H1 (cell line): Measurements from ENCODE around the gene NRXN3. TPM values are rescaled to one million over a fixed set of nuclear protein-coding genes. Genes with fewer than 3 reads are reported as not detected.

ENCODE experiments used
- CTBP2 ChIP-seq: IDR thresholded peaks from 2 replicates; pipeline ENCODE4 v1.7.0; 2011; ENCODE audit warnings: borderline replicate concordance, mild to moderate bottlenecking, moderate library complexity, mixed read lengths, low read length; ENCODE audit not compliant: insufficient read depth, insufficient read length
- EP300 ChIP-seq, 2 experiments: IDR thresholded peaks; 1 replicate in 1 of 2; 2 replicates in 1 of 2; pipeline ENCODE4 v1.6.1; 2011 to 2012; ENCODE audit warnings: low read depth in 2 of 2, low read length in 2 of 2, mild to moderate bottlenecking in 2 of 2, borderline replicate concordance in 1 of 2, inconsistent platforms in 1 of 2, moderate library complexity in 1 of 2
- PHF8 ChIP-seq: fragments of 200-600 bp; sonication (generic); conservative IDR thresholded peaks from 2 replicates; pipeline ENCODE4 v1.7.1; 2012; ENCODE audit warnings: low read depth, mild to moderate bottlenecking, inconsistent platforms, low read length, moderate library complexity
- SIRT6 ChIP-seq: IDR thresholded peaks from one replicate; pipeline ENCODE4 v1.7.1; 2012; ENCODE audit warnings: low read length, inconsistent platforms
- SIX5 ChIP-seq: IDR thresholded peaks from 2 replicates; pipeline ENCODE4 v1.6.1; 2011; ENCODE audit warnings: mild to moderate bottlenecking, low read depth, low read length
- SP1 ChIP-seq: IDR thresholded peaks from 2 replicates; pipeline ENCODE4 v1.6.1; 2011; ENCODE audit warnings: low read depth, low read length
- polyA plus RNA-seq, 7 experiments: library from polyadenylated mRNA; depleted of rRNA in 3 of 7; stranded (reverse) in 5 of 7; unstranded in 2 of 7; fragments of >200 nt in 5 of 7; fragments of 200-250 nt in 2 of 7; gene quantifications; 1 replicate in 5 of 7; 2 replicates in 1 of 7; 4 replicates in 1 of 7; pipeline versions ENCODE4 v1.2.1 to v1.2.3, GENCODE V29; 2011 to 2013; ENCODE audit warnings: missing spikeins in 2 of 7, mixed read lengths in 2 of 7
- total RNA-seq: library from RNA; stranded (reverse); fragmentation: NEBNext Ultra II Directional; extraction: Animal tissue kit (Norgen Biotek cat#: 25700); gene quantifications from 2 replicates; pipeline ENCODE4 v1.2.1, GENCODE V29; 2021
- TF ChIP-seq, protein P1 (sequence below): fragments of 300-600 bp; sonication (generic); IDR thresholded peaks from 2 replicates; pipeline ENCODE4 v1.7.1; 2012; ENCODE audit warnings: low read length, moderate library complexity, mild to moderate bottlenecking, inconsistent platforms; ENCODE audit not compliant: insufficient replicate concordance
- TF ChIP-seq, protein P2 (sequence below): IDR thresholded peaks from 2 replicates; pipeline ENCODE4 v1.6.1; 2012; ENCODE audit warnings: low read length, inconsistent platforms

The NRXN3 gene
- total and polyA plus RNA-seq, 2 of the 8 experiments (the other 6 are each of a cell fraction or from before 2014, with no cell fraction given) = 2.6 to 4.1 TPM

GRCh38 chr14:79783041-79783440 is 1612.9 kb downstream of the NRXN3 start (continued):
- TF ChIP-seq, protein P1, sequence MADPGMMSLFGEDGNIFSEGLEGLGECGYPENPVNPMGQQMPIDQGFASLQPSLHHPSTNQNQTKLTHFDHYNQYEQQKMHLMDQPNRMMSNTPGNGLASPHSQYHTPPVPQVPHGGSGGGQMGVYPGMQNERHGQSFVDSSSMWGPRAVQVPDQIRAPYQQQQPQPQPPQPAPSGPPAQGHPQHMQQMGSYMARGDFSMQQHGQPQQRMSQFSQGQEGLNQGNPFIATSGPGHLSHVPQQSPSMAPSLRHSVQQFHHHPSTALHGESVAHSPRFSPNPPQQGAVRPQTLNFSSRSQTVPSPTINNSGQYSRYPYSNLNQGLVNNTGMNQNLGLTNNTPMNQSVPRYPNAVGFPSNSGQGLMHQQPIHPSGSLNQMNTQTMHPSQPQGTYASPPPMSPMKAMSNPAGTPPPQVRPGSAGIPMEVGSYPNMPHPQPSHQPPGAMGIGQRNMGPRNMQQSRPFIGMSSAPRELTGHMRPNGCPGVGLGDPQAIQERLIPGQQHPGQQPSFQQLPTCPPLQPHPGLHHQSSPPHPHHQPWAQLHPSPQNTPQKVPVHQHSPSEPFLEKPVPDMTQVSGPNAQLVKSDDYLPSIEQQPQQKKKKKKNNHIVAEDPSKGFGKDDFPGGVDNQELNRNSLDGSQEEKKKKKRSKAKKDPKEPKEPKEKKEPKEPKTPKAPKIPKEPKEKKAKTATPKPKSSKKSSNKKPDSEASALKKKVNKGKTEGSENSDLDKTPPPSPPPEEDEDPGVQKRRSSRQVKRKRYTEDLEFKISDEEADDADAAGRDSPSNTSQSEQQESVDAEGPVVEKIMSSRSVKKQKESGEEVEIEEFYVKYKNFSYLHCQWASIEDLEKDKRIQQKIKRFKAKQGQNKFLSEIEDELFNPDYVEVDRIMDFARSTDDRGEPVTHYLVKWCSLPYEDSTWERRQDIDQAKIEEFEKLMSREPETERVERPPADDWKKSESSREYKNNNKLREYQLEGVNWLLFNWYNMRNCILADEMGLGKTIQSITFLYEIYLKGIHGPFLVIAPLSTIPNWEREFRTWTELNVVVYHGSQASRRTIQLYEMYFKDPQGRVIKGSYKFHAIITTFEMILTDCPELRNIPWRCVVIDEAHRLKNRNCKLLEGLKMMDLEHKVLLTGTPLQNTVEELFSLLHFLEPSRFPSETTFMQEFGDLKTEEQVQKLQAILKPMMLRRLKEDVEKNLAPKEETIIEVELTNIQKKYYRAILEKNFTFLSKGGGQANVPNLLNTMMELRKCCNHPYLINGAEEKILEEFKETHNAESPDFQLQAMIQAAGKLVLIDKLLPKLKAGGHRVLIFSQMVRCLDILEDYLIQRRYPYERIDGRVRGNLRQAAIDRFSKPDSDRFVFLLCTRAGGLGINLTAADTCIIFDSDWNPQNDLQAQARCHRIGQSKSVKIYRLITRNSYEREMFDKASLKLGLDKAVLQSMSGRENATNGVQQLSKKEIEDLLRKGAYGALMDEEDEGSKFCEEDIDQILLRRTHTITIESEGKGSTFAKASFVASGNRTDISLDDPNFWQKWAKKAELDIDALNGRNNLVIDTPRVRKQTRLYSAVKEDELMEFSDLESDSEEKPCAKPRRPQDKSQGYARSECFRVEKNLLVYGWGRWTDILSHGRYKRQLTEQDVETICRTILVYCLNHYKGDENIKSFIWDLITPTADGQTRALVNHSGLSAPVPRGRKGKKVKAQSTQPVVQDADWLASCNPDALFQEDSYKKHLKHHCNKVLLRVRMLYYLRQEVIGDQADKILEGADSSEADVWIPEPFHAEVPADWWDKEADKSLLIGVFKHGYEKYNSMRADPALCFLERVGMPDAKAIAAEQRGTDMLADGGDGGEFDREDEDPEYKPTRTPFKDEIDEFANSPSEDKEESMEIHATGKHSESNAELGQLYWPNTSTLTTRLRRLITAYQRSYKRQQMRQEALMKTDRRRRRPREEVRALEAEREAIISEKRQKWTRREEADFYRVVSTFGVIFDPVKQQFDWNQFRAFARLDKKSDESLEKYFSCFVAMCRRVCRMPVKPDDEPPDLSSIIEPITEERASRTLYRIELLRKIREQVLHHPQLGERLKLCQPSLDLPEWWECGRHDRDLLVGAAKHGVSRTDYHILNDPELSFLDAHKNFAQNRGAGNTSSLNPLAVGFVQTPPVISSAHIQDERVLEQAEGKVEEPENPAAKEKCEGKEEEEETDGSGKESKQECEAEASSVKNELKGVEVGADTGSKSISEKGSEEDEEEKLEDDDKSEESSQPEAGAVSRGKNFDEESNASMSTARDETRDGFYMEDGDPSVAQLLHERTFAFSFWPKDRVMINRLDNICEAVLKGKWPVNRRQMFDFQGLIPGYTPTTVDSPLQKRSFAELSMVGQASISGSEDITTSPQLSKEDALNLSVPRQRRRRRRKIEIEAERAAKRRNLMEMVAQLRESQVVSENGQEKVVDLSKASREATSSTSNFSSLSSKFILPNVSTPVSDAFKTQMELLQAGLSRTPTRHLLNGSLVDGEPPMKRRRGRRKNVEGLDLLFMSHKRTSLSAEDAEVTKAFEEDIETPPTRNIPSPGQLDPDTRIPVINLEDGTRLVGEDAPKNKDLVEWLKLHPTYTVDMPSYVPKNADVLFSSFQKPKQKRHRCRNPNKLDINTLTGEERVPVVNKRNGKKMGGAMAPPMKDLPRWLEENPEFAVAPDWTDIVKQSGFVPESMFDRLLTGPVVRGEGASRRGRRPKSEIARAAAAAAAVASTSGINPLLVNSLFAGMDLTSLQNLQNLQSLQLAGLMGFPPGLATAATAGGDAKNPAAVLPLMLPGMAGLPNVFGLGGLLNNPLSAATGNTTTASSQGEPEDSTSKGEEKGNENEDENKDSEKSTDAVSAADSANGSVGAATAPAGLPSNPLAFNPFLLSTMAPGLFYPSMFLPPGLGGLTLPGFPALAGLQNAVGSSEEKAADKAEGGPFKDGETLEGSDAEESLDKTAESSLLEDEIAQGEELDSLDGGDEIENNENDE = no peak
- TF ChIP-seq, protein P2, sequence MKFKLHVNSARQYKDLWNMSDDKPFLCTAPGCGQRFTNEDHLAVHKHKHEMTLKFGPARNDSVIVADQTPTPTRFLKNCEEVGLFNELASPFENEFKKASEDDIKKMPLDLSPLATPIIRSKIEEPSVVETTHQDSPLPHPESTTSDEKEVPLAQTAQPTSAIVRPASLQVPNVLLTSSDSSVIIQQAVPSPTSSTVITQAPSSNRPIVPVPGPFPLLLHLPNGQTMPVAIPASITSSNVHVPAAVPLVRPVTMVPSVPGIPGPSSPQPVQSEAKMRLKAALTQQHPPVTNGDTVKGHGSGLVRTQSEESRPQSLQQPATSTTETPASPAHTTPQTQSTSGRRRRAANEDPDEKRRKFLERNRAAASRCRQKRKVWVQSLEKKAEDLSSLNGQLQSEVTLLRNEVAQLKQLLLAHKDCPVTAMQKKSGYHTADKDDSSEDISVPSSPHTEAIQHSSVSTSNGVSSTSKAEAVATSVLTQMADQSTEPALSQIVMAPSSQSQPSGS = no peak
- TF ChIP-seq PHF8 = no peak
- TF ChIP-seq CTBP2 = no peak
- no peak for TF ChIP-seq SP1
- TF ChIP-seq EP300 (IDR thresholded peaks at IDR 0.05; ENCODE audit: borderline replicate concordance in 1 of 2, low read depth in 2 of 2, low read length in 2 of 2) = no peak
- TF ChIP-seq SIRT6 = no peak
- no peak for TF ChIP-seq SIX5
